T-helper 2 cell (primary cell): ENCODE data around the gene ARHGEF6.

Source experiments
- DNase-seq, 5 experiments: peaks; one replicate each; pipeline versions ENCODE4 v3.0.0 to v3.0.0-alpha.2; 2012 to 2022

The ARHGEF6 gene

DNA sequence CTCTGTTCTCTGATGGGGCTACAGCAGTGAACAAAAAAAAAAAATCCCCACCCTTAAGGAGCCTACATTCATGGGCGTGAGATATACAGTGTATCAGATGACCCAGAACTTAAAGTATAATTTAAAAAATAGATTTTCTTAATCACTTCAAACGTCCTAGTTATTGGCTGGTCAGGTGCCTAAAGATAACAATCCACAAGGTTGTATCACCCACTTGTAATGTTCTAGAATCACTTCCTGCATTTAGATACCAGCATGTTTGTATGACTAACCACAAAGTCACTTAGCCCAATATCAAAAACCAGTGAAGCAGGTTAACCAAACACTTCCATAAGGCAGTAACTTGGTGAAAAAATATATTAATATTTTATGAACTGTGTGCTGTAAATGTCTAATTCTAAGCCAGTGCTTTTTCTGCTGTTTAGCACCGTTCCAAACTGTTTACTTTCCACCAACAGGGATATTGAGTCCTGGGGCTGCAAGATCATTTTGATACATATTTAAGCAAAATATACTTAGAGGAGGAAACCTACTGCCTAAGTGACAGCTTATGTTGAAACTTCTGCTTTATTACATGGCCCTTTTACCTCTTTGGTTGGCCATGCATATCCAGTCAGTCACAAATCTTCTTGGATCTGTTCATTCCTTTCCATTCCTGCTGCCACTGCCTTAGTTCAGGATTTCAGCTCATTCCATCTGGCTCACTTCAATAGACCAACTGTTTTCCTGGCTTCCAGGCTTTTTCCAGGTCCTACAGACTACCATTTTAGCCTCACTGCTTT, 89.5 kb downstream of the ARHGEF6 start:
- peak in 2 of 5 experiments; percentile 45 to 71 for DNase-seq

DNA sequence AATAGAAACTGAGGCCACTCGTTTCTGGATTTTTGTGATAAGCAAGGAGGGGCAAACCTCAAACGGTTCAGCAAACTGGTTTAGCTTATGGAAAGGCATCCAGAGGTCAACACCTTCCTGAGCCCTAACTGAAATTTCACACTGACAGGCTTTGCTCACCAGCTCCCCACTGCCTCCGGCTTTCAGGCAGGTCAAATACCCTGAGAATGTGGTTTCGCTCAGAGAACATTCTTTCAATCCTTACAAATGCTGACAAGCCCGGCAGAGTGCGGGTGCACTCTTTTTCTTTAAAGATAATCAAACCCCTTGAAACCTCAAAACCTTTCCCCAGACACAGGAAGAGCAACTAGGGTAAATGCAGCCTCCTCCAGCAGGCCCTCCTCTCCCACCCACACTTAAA, 91.3 kb downstream of the ARHGEF6 start:
- DNase-seq = peak in 2 of 5 experiments; percentile 29 to 57

DNA sequence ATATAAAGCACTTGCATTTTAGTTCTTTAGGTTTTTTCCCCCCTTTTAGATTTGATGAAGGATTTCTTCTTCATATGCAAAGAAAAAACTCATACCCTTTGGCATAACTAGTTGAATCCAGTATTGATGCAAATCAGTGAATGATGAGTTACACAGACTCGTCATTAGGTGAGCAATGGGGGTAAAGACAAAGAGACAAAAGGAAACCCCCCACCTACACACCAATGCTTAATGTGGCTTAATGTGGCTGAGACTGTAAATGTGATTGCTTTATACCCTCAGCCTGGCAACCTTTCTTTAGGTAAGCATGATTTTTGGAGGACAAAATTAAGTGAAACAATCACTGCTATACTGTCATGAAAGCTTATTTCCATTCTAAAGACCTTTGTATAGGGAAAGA, 93.3 kb downstream of the ARHGEF6 start:
- no peak for DNase-seq

DNA sequence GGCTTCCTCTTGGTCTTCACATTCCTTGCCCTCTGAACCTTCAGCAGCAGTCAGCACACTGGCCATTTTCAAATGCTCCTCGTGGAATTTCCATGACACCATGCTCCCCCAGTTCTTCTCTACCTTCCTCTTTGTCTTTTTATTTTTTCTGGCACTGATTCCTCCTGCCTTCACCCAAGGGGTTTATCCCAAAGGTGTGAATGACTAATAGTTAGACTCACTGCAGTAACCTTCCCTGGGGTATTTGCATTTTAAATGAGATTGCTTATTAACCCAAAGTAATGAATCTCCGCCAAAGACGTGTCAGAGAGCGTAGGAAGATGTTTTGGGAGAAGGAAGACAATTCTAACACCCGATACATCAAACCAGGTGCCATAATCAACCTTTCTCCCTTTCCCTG, 96.6 kb downstream of the ARHGEF6 start:
- DNase-seq = no peak

DNA sequence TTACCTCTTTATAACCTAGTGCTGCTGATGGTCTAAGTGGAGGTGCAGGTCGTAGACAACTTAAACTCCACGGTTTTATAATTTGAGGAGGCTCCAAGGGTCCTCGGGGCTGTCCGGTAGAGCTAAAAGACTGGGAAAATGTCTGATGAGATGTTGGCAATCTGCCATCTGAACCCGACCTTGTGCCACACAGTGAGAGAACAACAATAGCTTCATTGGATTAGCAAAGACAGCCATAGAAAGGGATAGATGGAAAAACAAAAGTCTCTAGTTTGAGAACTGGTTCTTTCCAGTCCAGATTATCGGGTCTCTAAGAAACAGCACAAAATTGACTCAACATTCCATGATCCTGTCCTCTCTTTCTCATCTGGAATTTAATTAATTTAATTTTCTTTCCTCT, 101.2 kb downstream of the ARHGEF6 start:
- no peak for DNase-seq

DNA sequence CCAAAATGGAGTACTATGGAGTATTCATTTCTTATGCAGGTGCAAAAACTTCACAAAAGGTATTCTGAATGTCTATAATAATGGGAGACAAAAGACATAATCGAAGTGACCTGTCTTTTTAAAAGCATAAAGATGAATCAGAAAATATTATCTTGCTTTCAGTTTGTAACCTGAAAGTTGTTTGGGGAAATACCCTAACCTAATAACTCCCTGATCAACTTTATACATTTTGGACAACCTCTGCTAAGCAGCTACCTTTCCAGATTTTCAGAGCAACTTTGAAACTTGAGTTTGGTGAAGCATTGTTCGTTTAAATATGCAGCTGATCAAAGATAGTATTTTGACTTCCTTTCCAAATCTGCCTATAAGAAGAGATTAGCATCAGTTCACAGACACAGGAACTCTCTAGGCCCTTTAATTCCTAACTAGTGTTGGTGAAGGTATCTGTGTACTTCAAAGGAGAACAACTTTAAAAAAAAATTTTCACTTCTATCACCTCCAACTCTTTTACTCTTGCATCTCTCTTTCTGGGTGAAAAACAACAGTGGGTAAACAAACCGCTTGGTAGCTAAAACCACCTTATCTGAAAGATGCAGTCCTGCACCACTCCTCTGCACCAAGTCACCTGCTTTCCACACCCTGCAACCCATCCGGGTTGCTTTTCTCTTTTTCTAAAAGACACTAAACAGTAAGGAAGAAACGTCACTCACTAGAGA, 106.3 kb downstream of the ARHGEF6 start:
- peak in 2 of 5 experiments; percentile 54 to 86 for DNase-seq

DNA sequence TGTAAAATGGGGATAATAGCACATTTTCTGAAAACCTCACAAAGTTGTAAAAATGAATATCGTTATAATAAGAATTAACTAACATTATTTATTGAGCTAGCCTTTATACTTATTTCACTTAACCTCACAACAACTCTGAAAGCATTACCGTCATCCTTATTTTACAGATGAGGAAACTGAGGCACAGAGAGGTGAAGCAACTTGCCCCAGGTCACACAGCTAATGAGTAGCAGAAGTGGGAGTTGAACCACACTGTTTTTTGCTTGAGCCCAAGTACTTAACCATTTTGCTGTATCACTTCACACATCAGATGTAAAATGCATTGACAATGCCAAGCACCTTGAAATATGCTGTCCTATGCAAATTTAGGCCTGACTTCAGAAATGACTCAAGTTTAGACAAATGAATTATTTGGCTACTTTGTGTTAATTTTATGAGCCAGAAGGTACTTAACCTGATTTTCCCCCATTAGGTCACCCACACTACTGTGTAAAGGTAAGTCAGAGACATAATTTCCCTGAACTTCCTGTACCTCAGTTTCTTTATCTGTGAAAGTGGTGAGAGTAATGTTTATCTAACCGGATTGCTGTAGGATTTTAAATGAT, 109.6 kb downstream of the ARHGEF6 start:
- no peak for DNase-seq

DNA sequence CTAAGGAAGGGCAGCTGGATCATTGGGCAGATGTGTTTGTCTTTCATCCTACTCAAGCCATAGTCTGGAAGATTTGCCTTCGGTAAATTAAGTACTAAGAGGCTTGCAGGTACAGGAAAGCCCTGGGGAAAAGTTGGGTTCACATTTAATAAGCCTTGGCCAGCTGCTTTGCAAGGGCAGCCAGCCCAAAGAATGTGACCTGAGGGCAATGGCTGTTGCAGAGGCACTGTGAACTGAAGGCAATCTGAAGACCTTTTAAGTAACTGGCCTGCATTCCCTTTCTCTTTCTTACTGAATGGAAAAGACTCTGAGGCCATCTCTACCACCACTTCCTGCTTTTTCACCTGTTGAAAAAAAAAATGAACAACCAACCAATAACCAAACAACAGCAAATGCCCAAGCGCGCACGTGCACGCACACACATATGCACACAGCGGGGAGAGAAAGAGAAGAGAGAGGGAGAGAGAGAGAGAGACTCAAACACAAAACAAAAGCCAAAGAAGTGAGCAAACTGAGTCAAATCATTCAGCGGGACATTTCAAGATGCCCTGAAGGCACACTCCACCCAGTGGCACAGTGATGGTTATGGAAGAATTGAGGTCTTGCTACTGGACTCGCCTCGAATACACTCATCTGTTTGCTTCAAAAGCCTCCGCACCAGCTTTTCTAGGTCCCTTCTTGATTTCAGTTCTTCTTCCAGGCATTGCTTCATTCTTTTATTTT, 113.1 kb downstream of the ARHGEF6 start:
- peak in 1 of 5 experiments; percentile 78 for DNase-seq

DNA sequence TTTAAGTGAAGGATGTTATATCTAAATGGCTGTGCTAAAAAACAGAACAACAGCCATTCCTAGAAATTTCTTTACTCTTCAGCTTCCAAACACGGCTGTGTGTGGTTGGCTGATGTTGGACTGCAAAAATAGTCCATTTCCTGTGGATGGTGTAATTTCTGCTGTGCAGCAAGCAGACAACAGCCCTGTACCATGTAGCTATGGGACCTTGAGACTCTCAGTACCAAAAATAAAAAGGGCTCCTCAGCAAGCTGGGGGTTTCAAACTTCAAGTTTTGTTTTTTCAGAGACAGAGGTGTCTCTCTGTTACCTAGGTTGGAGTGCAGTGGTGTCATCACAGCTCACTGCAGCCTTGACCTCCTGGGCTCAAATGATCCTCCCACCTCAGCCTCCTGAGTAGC, 114.6 kb downstream of the ARHGEF6 start:
- no peak for DNase-seq

DNA sequence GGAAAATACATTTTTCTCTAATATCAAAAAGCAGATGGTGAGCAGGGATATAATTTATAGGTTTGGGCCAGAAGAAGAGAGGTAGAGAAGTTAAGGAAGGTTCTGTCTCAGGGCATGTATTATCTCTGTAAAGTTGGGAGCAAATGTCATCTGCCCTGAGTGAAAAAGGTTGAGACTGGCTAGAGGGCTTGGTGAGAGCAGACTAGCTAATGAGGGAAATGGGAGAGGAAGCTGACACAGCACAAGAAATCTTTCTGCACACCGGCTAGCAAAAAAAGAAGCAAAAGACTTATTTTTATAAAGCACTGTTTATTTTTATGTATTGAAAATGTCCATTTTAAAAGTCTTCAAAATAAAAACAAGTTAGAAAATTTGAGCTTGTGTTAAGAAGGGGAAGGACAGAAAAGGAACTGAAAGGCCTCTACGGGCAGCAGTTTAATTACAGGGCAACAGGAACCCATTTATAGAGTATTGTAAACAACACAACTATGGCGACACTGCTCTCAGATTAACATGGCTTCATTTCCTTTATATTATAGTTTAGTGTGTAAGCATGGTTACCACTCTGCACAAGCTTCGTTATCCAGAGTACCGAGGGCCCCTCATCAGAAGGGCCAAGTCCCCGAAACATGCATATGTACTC, 115.4 kb downstream of the ARHGEF6 start:
- no peak for DNase-seq

DNA sequence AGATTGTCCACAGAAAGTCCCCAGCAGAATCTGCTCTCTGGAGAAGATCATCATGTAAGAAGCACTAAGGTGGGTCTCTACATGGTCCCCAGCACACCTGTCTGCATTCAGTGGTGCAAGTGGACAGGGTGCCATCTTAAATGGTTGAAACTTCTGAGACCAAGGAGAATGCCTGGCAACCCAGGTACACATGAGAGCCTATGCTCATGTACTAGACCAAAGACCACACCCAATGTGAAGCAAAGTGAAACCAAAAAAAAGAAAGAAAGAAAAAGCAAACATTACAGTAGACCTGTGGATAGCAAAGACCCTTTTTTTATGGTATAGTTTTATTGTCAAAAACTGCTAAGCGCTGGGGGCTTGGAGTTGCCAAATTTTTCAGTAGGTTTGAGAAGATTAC, 117.8 kb downstream of the ARHGEF6 start:
- DNase-seq = peak in 1 of 5 experiments; percentile 63

DNA sequence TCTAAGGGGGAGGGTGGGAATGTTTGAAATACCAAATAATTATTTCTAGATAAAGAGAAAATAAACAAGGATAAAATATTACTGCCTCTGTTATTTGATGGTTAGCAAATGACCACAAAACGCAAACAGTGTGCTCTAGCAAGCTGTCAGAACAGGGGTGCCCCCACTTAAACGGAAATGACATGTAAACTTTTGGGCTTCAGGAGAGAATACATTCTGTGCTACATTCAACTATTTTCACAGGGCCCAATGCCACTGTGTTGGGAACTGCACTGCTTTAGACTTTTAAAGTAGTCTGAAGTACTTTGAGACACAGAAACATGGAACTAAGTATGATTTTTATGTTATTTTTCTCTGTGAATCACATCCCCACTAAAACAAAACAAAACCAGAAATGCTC, 118.6 kb downstream of the ARHGEF6 start:
- DNase-seq = peak in 1 of 5 experiments; percentile 61

DNA sequence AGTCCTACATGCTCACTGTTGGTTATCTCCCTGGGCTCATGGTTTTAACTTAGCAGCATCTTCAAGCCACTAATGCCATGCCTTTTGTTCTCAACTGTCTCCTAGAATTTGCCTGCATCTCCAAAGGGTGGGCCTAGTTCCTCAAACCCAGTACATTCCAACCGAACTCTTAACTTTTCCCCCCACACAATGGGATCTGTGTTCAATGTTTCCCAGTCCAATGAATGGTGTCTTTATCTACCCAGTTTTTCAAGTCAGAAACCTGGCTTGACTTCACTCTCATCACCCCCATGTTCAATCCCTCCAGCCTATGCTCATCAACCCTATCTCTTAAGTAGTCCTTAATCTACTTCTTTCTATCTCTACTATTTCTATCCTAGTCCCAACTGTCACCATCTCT, 119.8 kb downstream of the ARHGEF6 start:
- DNase-seq = no peak

DNA sequence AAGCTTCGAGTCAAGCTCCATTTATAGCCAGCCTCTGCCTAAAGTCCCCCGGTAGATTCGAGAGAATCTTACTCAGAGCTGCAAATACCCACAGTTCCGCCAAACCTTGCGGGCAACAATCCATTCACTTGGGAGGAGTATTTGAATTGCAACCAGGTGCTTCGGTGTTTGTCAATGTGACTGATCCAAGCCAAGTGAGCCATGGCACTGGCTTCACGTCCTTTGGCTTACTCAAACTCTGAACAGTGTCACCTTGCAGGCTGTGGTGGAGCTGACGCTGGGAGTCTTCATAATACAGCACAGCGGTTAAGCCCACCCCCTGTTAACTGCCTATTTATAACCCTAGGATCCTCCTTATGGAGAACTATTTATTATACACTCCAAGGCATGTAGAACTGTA, 121.6 kb downstream of the ARHGEF6 start:
- peak in 1 of 5 experiments; percentile 78 for DNase-seq

DNA sequence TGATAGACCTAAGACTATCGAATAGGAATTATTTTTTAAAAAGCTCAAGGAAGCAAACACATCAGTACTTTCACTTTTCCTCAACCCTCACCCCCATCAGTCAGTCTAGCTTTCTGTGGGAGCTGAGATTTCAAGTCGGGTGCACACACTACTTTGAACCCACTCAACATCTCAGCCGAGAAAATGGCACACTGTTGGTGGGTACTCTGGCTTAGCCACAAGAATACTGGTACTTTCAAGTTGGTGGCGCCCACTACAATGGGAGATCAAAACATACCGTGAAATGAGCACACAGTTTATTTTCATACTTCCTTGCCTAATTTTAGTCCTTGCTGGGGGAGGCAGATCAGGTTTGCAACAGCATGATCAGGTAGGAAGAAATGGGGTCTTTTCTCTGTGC, 122.6 kb downstream of the ARHGEF6 start:
- DNase-seq = no peak

DNA sequence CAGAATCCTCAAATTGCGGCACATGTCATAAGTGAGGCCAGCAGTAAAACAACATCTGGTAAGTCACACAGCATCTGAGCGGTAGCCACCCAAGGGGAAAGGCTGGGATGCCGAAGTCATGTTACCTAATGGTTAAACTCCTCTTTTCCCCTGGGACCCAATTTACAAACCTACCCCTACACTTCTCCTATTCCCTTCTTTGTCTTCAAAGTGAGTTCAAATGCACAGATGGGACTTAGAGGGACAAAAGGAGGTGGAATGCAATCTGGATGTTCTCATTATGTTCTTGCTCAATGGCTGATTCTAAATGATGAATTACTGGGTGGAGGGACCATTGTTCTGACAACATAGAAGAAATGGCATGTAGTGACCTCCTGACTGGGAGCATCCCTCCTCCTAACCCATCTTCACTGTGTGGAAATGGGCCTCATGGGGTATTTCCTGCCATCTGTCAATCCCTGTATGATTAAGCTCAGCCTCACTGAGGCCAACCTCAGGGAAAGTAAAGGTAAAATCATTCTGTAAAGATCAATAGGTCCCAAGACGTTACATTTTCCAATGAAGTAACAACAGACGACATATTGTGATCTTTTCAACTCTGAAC, 124.3 kb downstream of the ARHGEF6 start:
- DNase-seq = no peak

DNA sequence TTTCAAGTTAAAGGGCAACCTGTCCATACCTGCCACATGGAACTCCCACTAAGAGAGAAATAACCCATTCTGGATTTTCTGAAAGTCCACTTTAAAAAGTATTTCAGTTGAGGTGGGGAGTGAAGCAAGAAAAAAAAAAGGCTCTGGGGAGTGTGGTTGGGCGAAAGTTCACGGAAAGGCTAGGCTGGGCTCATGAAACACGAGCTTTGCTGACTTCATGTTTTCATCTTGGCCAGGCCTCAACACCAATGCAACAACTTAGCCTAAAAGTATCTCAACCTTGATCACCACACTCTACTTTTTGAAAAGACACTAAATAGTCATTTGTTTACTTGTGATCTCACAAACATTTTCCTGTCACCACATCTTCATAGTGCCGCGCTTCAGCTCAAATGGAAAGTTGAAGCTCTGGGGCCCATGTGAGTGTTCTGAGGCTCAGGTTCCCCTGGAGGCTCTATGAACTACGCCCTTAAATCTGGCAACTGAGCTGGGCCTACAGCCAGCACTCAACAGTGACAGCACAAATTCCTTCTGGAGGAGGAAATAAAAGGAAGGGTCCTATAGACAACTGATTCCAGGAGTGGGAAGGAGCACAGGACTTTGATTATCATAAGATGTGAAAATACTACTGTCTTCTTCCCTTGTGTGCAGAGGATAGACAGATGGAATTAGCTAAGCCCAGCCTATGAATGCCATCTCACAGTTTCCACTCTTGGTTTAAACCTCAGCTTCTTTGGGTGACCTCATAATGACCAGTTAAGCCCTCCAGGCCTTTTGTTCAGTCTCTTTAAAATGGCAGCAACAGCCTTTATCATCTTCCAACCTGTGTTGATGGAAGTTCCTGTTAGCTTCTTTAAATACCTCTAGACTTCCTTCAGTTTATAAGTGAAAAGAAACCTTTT, 127.7 kb downstream of the ARHGEF6 start:
- peak in 1 of 5 experiments; percentile 81 for DNase-seq

DNA sequence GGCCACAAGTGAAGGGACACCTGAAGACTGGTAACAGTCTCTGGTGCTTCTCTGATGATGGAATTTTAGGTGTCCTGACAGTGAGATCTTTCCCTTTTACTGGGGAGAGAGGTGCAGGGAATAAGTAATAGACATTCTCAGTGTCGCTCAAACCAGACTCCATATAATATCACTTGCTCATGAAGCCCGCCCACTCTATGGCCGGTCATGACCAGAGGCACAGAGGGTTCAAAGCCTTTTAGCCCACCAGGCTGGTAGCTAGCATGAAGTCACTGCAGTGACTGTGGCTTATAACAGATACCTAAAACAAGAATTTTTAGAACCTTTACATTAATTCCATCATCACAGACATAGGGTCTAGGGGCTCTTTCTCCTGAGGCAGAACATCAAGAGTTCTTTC, 129.9 kb downstream of the ARHGEF6 start:
- no peak for DNase-seq

DNA sequence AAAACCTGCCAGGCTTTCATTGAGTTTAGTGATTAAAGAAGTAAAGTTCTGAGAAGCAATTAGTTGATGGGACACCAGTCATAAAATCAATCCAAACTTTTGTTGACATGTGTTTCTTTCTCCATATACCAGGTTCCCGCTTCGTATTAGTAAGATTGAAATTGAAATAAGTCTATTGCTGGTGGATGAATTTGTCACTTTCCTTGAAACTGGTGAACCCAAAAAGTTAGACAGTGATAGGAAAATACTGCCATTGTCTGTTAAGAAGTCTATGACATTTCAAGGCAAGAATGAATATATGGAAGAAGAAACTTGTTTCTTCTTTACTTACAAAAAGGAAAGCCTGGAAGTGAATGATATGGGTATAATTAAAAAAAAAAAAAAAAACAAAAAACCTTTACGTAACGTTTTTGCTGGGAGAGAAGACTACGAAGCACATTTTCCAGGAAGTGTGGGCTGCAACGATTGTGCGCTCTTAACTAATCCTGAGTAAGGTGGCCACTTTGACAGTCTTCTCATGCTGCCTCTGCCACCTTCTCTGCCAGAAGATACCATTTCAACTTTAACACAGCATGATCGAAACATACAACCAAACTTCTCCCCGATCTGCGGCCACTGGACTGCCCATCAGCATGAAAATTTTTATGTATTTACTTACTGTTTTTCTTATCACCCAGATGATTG, 132.9 kb downstream of the ARHGEF6 start, which contains the start of gene CD40LG:
CD40LG (plus strand) TSS at position 482 of the 684 bp plus-strand sequence; CDS start at position 573, 91 bp downstream.
- peak in 1 of 5 experiments; percentile 77 for DNase-seq

DNA sequence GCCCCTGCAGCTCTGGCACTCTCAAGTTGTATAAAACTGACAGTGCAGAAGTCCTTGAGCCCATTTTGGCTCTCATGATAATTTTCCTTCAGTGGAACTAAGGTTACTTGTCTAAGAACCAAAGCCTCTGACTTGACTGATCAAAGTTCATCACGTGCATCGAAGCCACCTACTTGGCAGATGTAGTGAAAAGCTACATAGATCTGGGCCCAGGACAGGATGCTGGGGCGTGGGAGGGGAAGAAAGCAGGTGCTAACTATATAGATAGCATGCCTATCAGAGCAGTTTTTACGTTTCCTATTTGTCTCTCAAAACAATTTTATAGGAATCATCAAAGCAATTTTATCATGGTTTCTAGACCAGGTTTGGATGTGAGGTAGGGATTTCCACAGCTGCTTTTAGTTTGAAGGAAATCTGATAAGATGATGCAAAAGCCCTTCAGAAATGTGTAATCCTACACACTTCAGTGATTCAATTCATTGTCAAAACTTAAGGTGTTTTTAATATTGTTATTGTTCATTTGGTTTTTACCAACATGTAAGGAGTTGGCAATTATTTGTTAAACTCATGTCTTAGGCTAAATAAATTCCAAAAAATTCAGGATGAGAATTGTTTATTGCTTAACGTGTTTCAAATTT, 134.0 kb downstream of the ARHGEF6 start:
- DNase-seq = peak in 2 of 5 experiments; percentile 40 to 80
